ENCODE measurements around the gene CEP290.

- TF ChIP-seq CTCF (IDR thresholded peaks at IDR 0.05) (no peak), POLR2A (IDR thresholded peaks at IDR 0.05) (no peak)
Measured at GRCh38 chr12:88185279-88185678, 43.4 kb upstream of the CEP290 start.

Measured in uterus (tissue), 2 donors.